GM19324 (cell line): ENCODE measurements around the gene TRIM61.
"Not testable (repeated sequence)": the region's sequence is repeated elsewhere in the genome, so short reads cannot be mapped to it uniquely, and the experiment has no call there.

ENCODE experiments used
- ATAC-seq: cut with Tn5 transposase; IDR thresholded peaks from one replicate; pipeline ENCODE4 v1.9.1; 2021; ENCODE audit warnings: mild to moderate bottlenecking, moderate library complexity; ENCODE audit not compliant: unreplicated experiment, low FRiP score

The TRIM61 gene

GRCh38 chr4:164977243-164978164, at the start of gene TRIM61:
Gene TRIM61, minus strand, starts transcription at chr4:164977657. Its CDS starts 7,655 bp downstream, at chr4:164970002.
- peak; percentile 98 for ATAC-seq

- ATAC-seq, result not testable (repeated sequence)
These were observed 48.3 kb upstream of the TRIM61 start for GRCh38 chr4:165025782-165026181.

- ATAC-seq, result not testable (repeated sequence)
These were observed 42.5 kb upstream of the TRIM61 start for GRCh38 chr4:165019995-165020394.

- peak; percentile 54 for ATAC-seq
These were observed 39.5 kb upstream of the TRIM61 start for GRCh38 chr4:165016971-165017370.

- no peak for ATAC-seq
These were observed 36.2 kb upstream of the TRIM61 start for GRCh38 chr4:165013691-165014090.

GRCh38 chr4:165011403-165011802, 33.9 kb upstream of the TRIM61 start:
- no peak for ATAC-seq

GRCh38 chr4:165010991-165011390, 33.5 kb upstream of the TRIM61 start:
- ATAC-seq, result no peak

- no peak for ATAC-seq
These were observed 33.0 kb upstream of the TRIM61 start for GRCh38 chr4:165010487-165010886.

GRCh38 chr4:165009493-165010227, 32.2 kb upstream of the TRIM61 start:
- no peak for ATAC-seq

GRCh38 chr4:165006886-165007285, 29.4 kb upstream of the TRIM61 start:
- ATAC-seq, result no peak

- ATAC-seq, result no peak
These were observed 29.0 kb upstream of the TRIM61 start for GRCh38 chr4:165006456-165006855.

GRCh38 chr4:165005352-165005925, 28.0 kb upstream of the TRIM61 start:
- ATAC-seq, result no peak

- not testable (repeated sequence) for ATAC-seq
These were observed 24.5 kb upstream of the TRIM61 start for GRCh38 chr4:165001957-165002356.

GRCh38 chr4:164998526-164999080, 21.1 kb upstream of the TRIM61 start:
- ATAC-seq, result not testable (repeated sequence)

GRCh38 chr4:164997941-164998340, 20.5 kb upstream of the TRIM61 start:
- ATAC-seq, result no peak

GRCh38 chr4:164997324-164997723, 19.9 kb upstream of the TRIM61 start:
- no peak for ATAC-seq

- not testable (repeated sequence) for ATAC-seq
These were observed 18.7 kb upstream of the TRIM61 start for GRCh38 chr4:164996123-164996522.

- not testable (repeated sequence) for ATAC-seq
These were observed 13.3 kb upstream of the TRIM61 start for GRCh38 chr4:164990786-164991185.

GRCh38 chr4:164989471-164989870, 12.0 kb upstream of the TRIM61 start:
- ATAC-seq, result no peak

- not testable (repeated sequence) for ATAC-seq
These were observed 5.5 kb downstream of the TRIM61 start for GRCh38 chr4:164971929-164972328.

GRCh38 chr4:164959896-164960295, 17.6 kb downstream of the TRIM61 start:
- no peak for ATAC-seq
